Breast epithelium (tissue), 3 donors: ENCODE results near the gene SLC26A5.

ENCODE experiments used
- CTCF ChIP-seq, 3 donors: fragments of 450-650 bp; IDR thresholded peaks; one replicate each; pipeline ENCODE4 v1.5.1; 2016 to 2017; ENCODE audit warnings: antibody characterized with exemption in 3 of 3, mild to moderate bottlenecking in 3 of 3, moderate library complexity in 3 of 3
- POLR2A ChIP-seq: fragments of 450-650 bp; IDR thresholded peaks from one replicate; pipeline ENCODE4 v1.6.1; 2016; ENCODE audit warnings: antibody characterized with exemption, mild to moderate bottlenecking, moderate library complexity
- POLR2AphosphoS5 ChIP-seq, 3 donors: sonication (generic); formaldehyde crosslinking; IDR thresholded peaks; one replicate each; pipeline ENCODE4 v1.6.1; 2017; ENCODE audit warnings: antibody characterized with exemption in 3 of 3

- TF ChIP-seq CTCF (IDR thresholded peaks at IDR 0.05) (no peak), POLR2A (no peak), POLR2AphosphoS5 (IDR thresholded peaks at IDR 0.05) (no peak)
Observed at GRCh38 chr7:103338864-103339263, 107.1 kb downstream of the SLC26A5 start.
